NCI-H2196 treated with DMSO at 0.1 percent for 48 hours (cell line): ENCODE results near the gene GPR63.
A peak's percentile ranks its signal among the peaks of the same experiment; 100 is the strongest.
"Not testable (repeated sequence)": the region's sequence is repeated elsewhere in the genome, so short reads cannot be mapped to it uniquely, and the experiment has no call there.

Experiments
- DNase-seq: peaks from one replicate; lab custom pipeline; 2025; ENCODE audit not compliant: unreplicated experiment; lab: John Stamatoyannopoulos, UW

GPR63 gene

GRCh38 chr6:96837081-96837971, at the start of gene GPR63:
Gene GPR63 (minus strand): TSS chr6:96837477. CDS start chr6:96799731, 37,746 bp downstream.
- DNase-seq: peak; percentile 22

GRCh38 chr6:96886519-96886918, 49.2 kb upstream of the GPR63 start:
- no peak for DNase-seq

GRCh38 chr6:96885187-96885631, 47.9 kb upstream of the GPR63 start:
- DNase-seq: not testable (repeated sequence)

- no peak for DNase-seq
These were observed 40.9 kb upstream of the GPR63 start for GRCh38 chr6:96878143-96878542.

- no peak for DNase-seq
These were observed 39.7 kb upstream of the GPR63 start for GRCh38 chr6:96876886-96877545.

GRCh38 chr6:96872976-96873375, 35.7 kb upstream of the GPR63 start:
- no peak for DNase-seq

GRCh38 chr6:96865055-96865405, 27.8 kb upstream of the GPR63 start:
- no peak for DNase-seq

- DNase-seq: no peak
These were observed 27.2 kb upstream of the GPR63 start for GRCh38 chr6:96864216-96865054.

- DNase-seq: no peak
These were observed 25.3 kb upstream of the GPR63 start for GRCh38 chr6:96862560-96862959.

- DNase-seq: no peak
These were observed 24.3 kb upstream of the GPR63 start for GRCh38 chr6:96861588-96861987.

- no peak for DNase-seq
These were observed 19.6 kb upstream of the GPR63 start for GRCh38 chr6:96856856-96857255.

- no peak for DNase-seq
These were observed 15.8 kb upstream of the GPR63 start for GRCh38 chr6:96853083-96853482.

- no peak for DNase-seq
These were observed 15.3 kb upstream of the GPR63 start for GRCh38 chr6:96852605-96853004.

GRCh38 chr6:96851858-96852257, 14.6 kb upstream of the GPR63 start:
- DNase-seq: no peak

GRCh38 chr6:96849615-96850014, 12.3 kb upstream of the GPR63 start:
- no peak for DNase-seq

- no peak for DNase-seq
These were observed 7.3 kb upstream of the GPR63 start for GRCh38 chr6:96844530-96844929.

- no peak for DNase-seq
These were observed 4.1 kb upstream of the GPR63 start for GRCh38 chr6:96841345-96841744.

GRCh38 chr6:96836631-96837080, 621 bp downstream of the GPR63 start:
- no peak for DNase-seq

- DNase-seq: no peak
These were observed 3.2 kb downstream of the GPR63 start for GRCh38 chr6:96834070-96834469.

- no peak for DNase-seq
These were observed 4.5 kb downstream of the GPR63 start for GRCh38 chr6:96832780-96833179.

GRCh38 chr6:96826865-96827264, 10.4 kb downstream of the GPR63 start:
- no peak for DNase-seq
